CD14-positive monocyte (primary cell): ENCODE data around the gene CHKB. TPM values are rescaled to one million over a fixed set of nuclear protein-coding genes. Genes with fewer than 3 reads are reported as not detected.
A peak's percentile ranks its signal among the peaks of the same experiment; 100 is the strongest.

ENCODE experiments used
- DNase-seq, 3 donors: peaks; one replicate each; pipeline ENCODE4 v3.0.0-alpha.2; 2011 to 2022
- H2AFZ ChIP-seq: 2 replicates; pipeline ENCODE4 v1.6.0; 2012; ENCODE audit warnings: mild to moderate bottlenecking, low read depth, low read length, inconsistent platforms; ENCODE audit not compliant: insufficient read depth, poor library complexity, severe bottlenecking
- H3K27ac ChIP-seq, 2 donors: 1 replicate in 1 of 2; 2 replicates in 1 of 2; pipeline ENCODE4 v1.5.1; 2012 to 2013; ENCODE audit warnings: low read length in 2 of 2, control low read depth in 1 of 2, inconsistent platforms in 1 of 2, low read depth in 1 of 2, mild to moderate bottlenecking in 1 of 2
- H3K27me3 ChIP-seq, 2 donors: one replicate each; pipeline versions ENCODE4 v1.6.0 to v1.6.1; 2011 to 2013; ENCODE audit warnings: low read length in 2 of 2; ENCODE audit not compliant: control insufficient read depth in 2 of 2, insufficient read depth in 2 of 2
- H3K36me3 ChIP-seq, 2 donors: replicated peaks in 1 of 2; 1 replicate in 1 of 2; 2 replicates in 1 of 2; pipeline versions ENCODE4 v1.5.1 to v1.6.1; 2012 to 2013; ENCODE audit warnings: low read length in 2 of 2, control low read depth in 1 of 2, inconsistent platforms in 1 of 2, mild to moderate bottlenecking in 1 of 2; ENCODE audit not compliant: insufficient read depth in 2 of 2, control insufficient read depth in 1 of 2
- H3K4me1 ChIP-seq, 2 donors: 1 replicate in 1 of 2; 2 replicates in 1 of 2; pipeline versions ENCODE4 v1.5.1 to v1.6.1; 2012 to 2013; ENCODE audit warnings: low read length in 2 of 2, control low read depth in 1 of 2, inconsistent platforms in 1 of 2, mild to moderate bottlenecking in 1 of 2, moderate library complexity in 1 of 2; ENCODE audit not compliant: insufficient read depth in 2 of 2, control insufficient read depth in 1 of 2
- H3K4me2 ChIP-seq: replicated peaks from 2 replicates; pipeline ENCODE3; 2012; ENCODE audit warnings: low read length, moderate library complexity, mild to moderate bottlenecking; ENCODE audit not compliant: poor library complexity, severe bottlenecking; ENCODE audit errors: extremely low read depth
- H3K4me3 ChIP-seq, 3 experiments: fragments of 200-600 bp in 1 of 3; sonication (generic) in 1 of 3; replicated peaks in 1 of 3; 1 replicate in 2 of 3; 2 replicates in 1 of 3; pipeline ENCODE4 v1.5.1; 2011 to 2013; ENCODE audit warnings: low read length in 3 of 3, mild to moderate bottlenecking in 3 of 3, control low read depth in 2 of 3, low read depth in 2 of 3, inconsistent platforms in 1 of 3, moderate library complexity in 1 of 3
- H3K79me2 ChIP-seq: 2 replicates; pipeline ENCODE4 v1.6.0; 2012; ENCODE audit warnings: mild to moderate bottlenecking, control low read depth, inconsistent platforms, low read length, moderate library complexity; ENCODE audit not compliant: insufficient read depth
- H3K9ac ChIP-seq: 2 replicates; pipeline ENCODE4 v1.6.0; 2017; ENCODE audit warnings: low read length, mild to moderate bottlenecking; ENCODE audit not compliant: insufficient read depth, poor library complexity, severe bottlenecking
- H3K9me3 ChIP-seq, 2 donors: replicated peaks in 1 of 2; 1 replicate in 1 of 2; 2 replicates in 1 of 2; pipeline versions ENCODE4 v1.5.1 to v1.6.1; 2012 to 2013; ENCODE audit warnings: low read length in 2 of 2, control low read depth in 1 of 2; ENCODE audit not compliant: control insufficient read depth in 1 of 2, insufficient read depth in 1 of 2
- H4K20me1 ChIP-seq: 2 replicates; pipeline ENCODE4 v1.6.0; 2012; ENCODE audit warnings: mild to moderate bottlenecking, low read length, control low read depth, moderate library complexity; ENCODE audit not compliant: insufficient read depth
- H3K27ac Mint-ChIP-seq, 7 donors: one replicate each; pipeline ENCODE4 v1.8.0; 2020; ENCODE audit warnings: mild to moderate bottlenecking in 7 of 7, mixed read lengths in 7 of 7, moderate library complexity in 6 of 7, inconsistent platforms in 2 of 7
- H3K27me3 Mint-ChIP-seq, 3 donors: one replicate each; pipeline ENCODE4 v1.8.0; 2021 to 2022; ENCODE audit warnings: low read depth in 3 of 3, mild to moderate bottlenecking in 3 of 3, mixed read lengths in 3 of 3, moderate library complexity in 3 of 3, inconsistent platforms in 1 of 3
- H3K36me3 Mint-ChIP-seq, 2 donors: one replicate each; pipeline ENCODE4 v1.8.0; 2020; ENCODE audit warnings: mixed read lengths in 2 of 2, inconsistent platforms in 1 of 2, mild to moderate bottlenecking in 1 of 2
- H3K4me1 Mint-ChIP-seq: one replicate; pipeline ENCODE4 v1.8.0; 2020; ENCODE audit warnings: mild to moderate bottlenecking, mixed read lengths
- H3K4me3 Mint-ChIP-seq, 2 donors: one replicate each; pipeline ENCODE4 v1.8.0; 2020; ENCODE audit warnings: mild to moderate bottlenecking in 2 of 2, mixed read lengths in 2 of 2, moderate library complexity in 1 of 2
- H3K9me3 Mint-ChIP-seq, 7 donors: one replicate each; pipeline ENCODE4 v1.8.0; 2020 to 2022; ENCODE audit warnings: mixed read lengths in 7 of 7, mild to moderate bottlenecking in 6 of 7, moderate library complexity in 6 of 7, inconsistent platforms in 2 of 7
- CTCF ChIP-seq: fragments of 200-600 bp; IDR thresholded peaks from one replicate; pipeline ENCODE4 v1.8.0; 2022; ENCODE audit warnings: antibody characterized with exemption, mild to moderate bottlenecking
- WGBS: methylation state at CpG from one replicate; pipeline ENCODE4 v1.1.5; 2013; ENCODE audit warnings: missing lambda C conversion rate; ENCODE audit not compliant: insufficient coverage; 5-methylcytosine and 5-hydroxymethylcytosine counted together
- intact Hi-C, 2 donors: fragments of 100-400 bp; cut with micrococcal nuclease; formaldehyde crosslinking; loops; one replicate each; pipeline versions ENCODE4 v1.15.0 to v1.15.1; 2023
- polyA plus RNA-seq, 3 donors: library from polyadenylated mRNA; depleted of rRNA in 1 of 3; unstranded in 2 of 3; stranded (reverse) in 1 of 3; fragments of 300-500 nt in 2 of 3; fragments of >200 nt in 1 of 3; fragmentation: Illumina TruSeq in 2 of 3; gene quantifications; 1 replicate in 2 of 3; 2 replicates in 1 of 3; pipeline ENCODE4 v1.2.3, GENCODE V29; 2012 to 2021

CHKB gene
- polyA plus RNA-seq, 3 donors, result 29.1 to 286 (median 31.3) TPM

GRCh38 chr22:50545522-50546325 lies 36.9 kb downstream of the CHKB start, which contains the start of gene KLHDC7B:
KLHDC7B (plus strand) TSS chr22:50545899; CDS start chr22:50546244, 345 bp downstream.
- Histone ChIP-seq H2AFZ (peak within 1 kb of the TSS; percentile 61), H3K4me3 (peak within 1 kb of the TSS in 1 of 3 experiments; percentile 73), H4K20me1 (no peaks in the 10 kb centered on the region), H3K36me3 (no peaks in the 10 kb centered on the region), H3K9ac (peak within 1 kb of the TSS; percentile 73), H3K4me1 (peaks cover 73 to 94% of the 10 kb centered on the region in 2 donors), H3K27me3 (no peaks in the 10 kb centered on the region), H3K79me2 (peaks cover 16% of the 10 kb centered on the region), H3K27ac (peak within 1 kb of the TSS; percentile 99 to 100), H3K4me2 (peak within 1 kb of the TSS; percentile 88), H3K9me3 (no peaks in the 10 kb centered on the region)
- intact Hi-C loops, result loop anchor here (2.0 to 5.0 kb wide), 3 partner anchors 15 to 37 kb away; partner anchors contain the start of genes CHKB (in 1 of the 2) and SYCE3 (in 1 of the 2)
- peaks cover 0 to 6% (median 0%) of the 10 kb centered on the region in 7 donors for H3K9me3 Mint-ChIP-seq
- no peak for DNase-seq
- peaks cover 5% of the 10 kb centered on the region in 2 donors for H3K36me3 Mint-ChIP-seq
- peaks cover 61% of the 10 kb centered on the region for H3K4me1 Mint-ChIP-seq
- peak within 1 kb of the TSS; percentile 72 to 79 for H3K4me3 Mint-ChIP-seq
- TF ChIP-seq CTCF, result no peak
- peak within 1 kb of the TSS; percentile 41 to 100 (median 99) for H3K27ac Mint-ChIP-seq
- WGBS, result 53% methylated on average over 9 of the region's 10 CpGs
- peaks cover 3 to 24% (median 5%) of the 10 kb centered on the region in 3 donors for H3K27me3 Mint-ChIP-seq

- H3K4me3 Mint-ChIP-seq, result peak overlapping the region; percentile 72 to 79
Observed at GRCh38 chr22:50544746-50545253, 37.8 kb downstream of the CHKB start.

More at GRCh38 chr22:50544746-50545253, 37.8 kb downstream of the CHKB start:
- H3K4me2 ChIP-seq, result peak overlapping the region; percentile 81
- H3K4me1 ChIP-seq, result peaks cover 80 to 97% of the 10 kb centered on the region in 2 donors
- peaks cover 0 to 3% (median 0%) of the 10 kb centered on the region in 7 donors for H3K9me3 Mint-ChIP-seq
- H2AFZ ChIP-seq, result peak overlapping the region; percentile 61
- H3K9ac ChIP-seq, result peak overlapping the region; percentile 73
- peaks cover 16% of the 10 kb centered on the region for H3K79me2 ChIP-seq
- peak overlapping the region; percentile 97 to 100 (median 99) for H3K27ac Mint-ChIP-seq
- H3K4me1 Mint-ChIP-seq, result peaks cover 65% of the 10 kb centered on the region
- no peaks in the 10 kb centered on the region for H3K9me3 ChIP-seq
- H3K36me3 Mint-ChIP-seq, result peaks cover 3 to 5% of the 10 kb centered on the region in 2 donors
- intact Hi-C loops, result loop anchor here (2.0 to 5.0 kb wide), 3 partner anchors 16 to 38 kb away; partner anchors contain the start of genes CHKB (in 1 of the 2) and SYCE3 (in 1 of the 2)
- no peaks in the 10 kb centered on the region for H4K20me1 ChIP-seq
- no peaks in the 10 kb centered on the region for H3K27me3 ChIP-seq
- H3K4me3 ChIP-seq, result peak overlapping the region; percentile 18 to 73 (median 34)
- WGBS, result 44% methylated on average over 4 of the region's 5 CpGs
- TF ChIP-seq CTCF, result no peak
- H3K27me3 Mint-ChIP-seq, result peaks cover 1 to 22% (median 3%) of the 10 kb centered on the region in 3 donors
- DNase-seq, result peak in 1 of 3 donors; percentile 42
- no peaks in the 10 kb centered on the region for H3K36me3 ChIP-seq
- H3K27ac ChIP-seq, result peak overlapping the region; percentile 99 to 100
